DOHH2 (cell line): ENCODE results near the gene MKRN2OS.

Experiments
- H3F3A ChIP-seq: fragments of 200-600 bp; sonication (generic), shearing (Covaris generic); 2 replicates; pipeline ENCODE4 v1.6.0; 2016; ENCODE audit warnings: antibody characterized with exemption, mild to moderate bottlenecking; ENCODE audit not compliant: control insufficient read depth, insufficient read depth
- H3K27ac ChIP-seq: fragments of 200-600 bp; sonication (generic); 2 replicates; pipeline ENCODE4 v1.5.1; 2014; ENCODE audit warnings: low read depth, mild to moderate bottlenecking, low read length, moderate library complexity
- H3K27me3 ChIP-seq: fragments of 200-600 bp; sonication (generic); 2 replicates; pipeline ENCODE4 v1.6.1; 2014; ENCODE audit warnings: mild to moderate bottlenecking, low read length, mixed read lengths; ENCODE audit not compliant: control insufficient read depth
- H3K36me3 ChIP-seq: fragments of 200-600 bp; sonication (generic); 2 replicates; pipeline ENCODE4 v1.6.1; 2014; ENCODE audit warnings: mild to moderate bottlenecking, low read length, moderate library complexity, mixed read lengths; ENCODE audit not compliant: control insufficient read depth
- H3K4me1 ChIP-seq: fragments of 200-600 bp; sonication (generic); 2 replicates; pipeline ENCODE4 v1.6.1; 2014; ENCODE audit warnings: mild to moderate bottlenecking, low read length, mixed read lengths; ENCODE audit not compliant: control insufficient read depth
- H3K4me2 ChIP-seq: fragments of 200-600 bp; sonication (generic); 2 replicates; pipeline ENCODE4 v1.6.0; 2014; ENCODE audit warnings: mild to moderate bottlenecking, low read length, moderate library complexity
- H3K4me3 ChIP-seq: fragments of 200-600 bp; sonication (generic); 2 replicates; pipeline ENCODE4 v1.5.1; 2014; ENCODE audit warnings: mild to moderate bottlenecking, low read length, mixed read lengths
- H3K79me2 ChIP-seq: fragments of 200-600 bp; sonication (generic); 2 replicates; pipeline ENCODE4 v1.6.1; 2014; ENCODE audit warnings: mild to moderate bottlenecking, low read length, mixed read lengths; ENCODE audit not compliant: control insufficient read depth
- H3K9me2 ChIP-seq: fragments of 200-600 bp; sonication (generic); replicated peaks from 2 replicates; pipeline ENCODE4 v1.6.1; 2014; ENCODE audit warnings: mild to moderate bottlenecking, low read length, mixed read lengths; ENCODE audit not compliant: control insufficient read depth
- H3K9me3 ChIP-seq: fragments of 200-600 bp; sonication (generic); 2 replicates; pipeline ENCODE4 v1.6.1; 2014; ENCODE audit warnings: antibody characterized with exemption, low read length, mixed read lengths; ENCODE audit not compliant: control insufficient read depth, insufficient read depth
- H4K20me1 ChIP-seq: fragments of 200-600 bp; sonication (generic); 2 replicates; pipeline ENCODE4 v1.6.0; 2014; ENCODE audit warnings: low read depth, mild to moderate bottlenecking, antibody characterized with exemption, low read length, moderate library complexity; ENCODE audit not compliant: control insufficient read depth, insufficient read depth
- CTCF ChIP-seq: fragments of 200-600 bp; sonication (generic); IDR thresholded peaks from one replicate; pipeline ENCODE4 v1.5.1; 2014; ENCODE audit warnings: antibody characterized with exemption, mild to moderate bottlenecking, low read depth, low read length; ENCODE audit not compliant: poor library complexity, severe bottlenecking
- EZH2phosphoT487 ChIP-seq: fragments of 200-600 bp; sonication (generic); IDR thresholded peaks from 2 replicates; pipeline ENCODE4 v1.6.1; 2017; ENCODE audit warnings: borderline replicate concordance, mild to moderate bottlenecking, antibody characterized with exemption, low read length, moderate library complexity, mixed read lengths

The MKRN2OS gene

GRCh38 chr3:12541625-12542024 lies 3.7 kb downstream of the MKRN2OS start:
- Histone ChIP-seq H3K4me2 (no peak overlapping the region), H3K9me3 (no peaks in the 10 kb centered on the region), H3K4me1 (no peaks in the 10 kb centered on the region), H3F3A (0 out of 2 replicates have a peak, but pooled peaks cover 2% of the 10 kb centered on the region), H3K36me3 (no peaks in the 10 kb centered on the region; the same call in 1 of the 2 replicates), H3K27me3 (no peaks in the 10 kb centered on the region), H3K9me2 (no peaks in the 10 kb centered on the region), H3K4me3 (no peak overlapping the region), H4K20me1 (no peaks in the 10 kb centered on the region), H3K27ac (no peak overlapping the region), H3K79me2 (no peaks in the 10 kb centered on the region)
- TF ChIP-seq CTCF (peak; percentile 46), EZH2phosphoT487 (no peak)

- no peaks in the 10 kb centered on the region for H3K79me2 ChIP-seq
- no peaks in the 10 kb centered on the region for H3F3A ChIP-seq
- no peaks in the 10 kb centered on the region for H3K9me2 ChIP-seq
- no peaks in the 10 kb centered on the region for H3K4me1 ChIP-seq
- no peaks in the 10 kb centered on the region for H4K20me1 ChIP-seq
- no peak overlapping the region for H3K4me2 ChIP-seq
- no peaks in the 10 kb centered on the region for H3K9me3 ChIP-seq
- no peak overlapping the region for H3K4me3 ChIP-seq
- no peaks in the 10 kb centered on the region for H3K27me3 ChIP-seq
- no peak for TF ChIP-seq CTCF
- no peak for TF ChIP-seq EZH2phosphoT487
- H3K36me3 ChIP-seq: peaks cover 16% of the 10 kb centered on the region
- no peak overlapping the region for H3K27ac ChIP-seq
Observed at GRCh38 chr3:12536423-12536822, 8.9 kb downstream of the MKRN2OS start.

GRCh38 chr3:12532182-12532581 lies 13.1 kb downstream of the MKRN2OS start:
- no peaks in the 10 kb centered on the region for H3K4me1 ChIP-seq
- H3K9me3 ChIP-seq: no peaks in the 10 kb centered on the region
- peaks cover 44% of the 10 kb centered on the region for H3K36me3 ChIP-seq
- H3F3A ChIP-seq: no peaks in the 10 kb centered on the region
- no peak overlapping the region for H3K4me2 ChIP-seq
- no peaks in the 10 kb centered on the region for H4K20me1 ChIP-seq
- no peaks in the 10 kb centered on the region for H3K27me3 ChIP-seq
- H3K9me2 ChIP-seq: no peaks in the 10 kb centered on the region
- H3K79me2 ChIP-seq: no peaks in the 10 kb centered on the region
- TF ChIP-seq EZH2phosphoT487 (no peak), CTCF (no peak)
- H3K4me3 ChIP-seq: no peak overlapping the region
- H3K27ac ChIP-seq: no peak overlapping the region

- no peaks in the 10 kb centered on the region for H3K79me2 ChIP-seq
- no peaks in the 10 kb centered on the region for H3K4me1 ChIP-seq
- H3K27ac ChIP-seq: no peak overlapping the region
- no peaks in the 10 kb centered on the region for H3K9me3 ChIP-seq
- no peaks in the 10 kb centered on the region for H3K9me2 ChIP-seq
- H3K4me2 ChIP-seq: no peak overlapping the region
- no peak for TF ChIP-seq CTCF
- no peak for TF ChIP-seq EZH2phosphoT487
- no peaks in the 10 kb centered on the region for H3K27me3 ChIP-seq
- no peaks in the 10 kb centered on the region for H4K20me1 ChIP-seq
- peaks cover 61% of the 10 kb centered on the region for H3K36me3 ChIP-seq
- H3F3A ChIP-seq: no peaks in the 10 kb centered on the region
- H3K4me3 ChIP-seq: no peak overlapping the region
Observed at GRCh38 chr3:12527757-12528143, 17.5 kb downstream of the MKRN2OS start.
